Uterus (tissue), 4 donors: ENCODE results near the gene POU2F1. TPM values are rescaled to one million over a fixed set of nuclear protein-coding genes. Genes with fewer than 3 reads are reported as not detected.

Experiments used
- DNase-seq, 2 donors: peaks; one replicate each; pipeline ENCODE4 v3.0.0-alpha.2; 2019 to 2020
- H3K27ac ChIP-seq, 2 donors: fragments of 200-600 bp; sonication (generic); 1 replicate in 1 of 2; 2 replicates in 1 of 2; pipeline ENCODE4 v1.5.1; 2016 to 2018
- H3K27me3 ChIP-seq, 2 donors: fragments of 200-600 bp; sonication (generic); one replicate each; pipeline ENCODE4 v1.5.1; 2018 to 2019; ENCODE audit warnings: control low read depth in 1 of 2
- H3K36me3 ChIP-seq, 2 donors: fragments of 200-600 bp; sonication (generic); one replicate each; pipeline ENCODE4 v1.5.1; 2019; ENCODE audit warnings: control low read depth in 1 of 2
- H3K4me1 ChIP-seq, 2 donors: fragments of 200-600 bp; sonication (generic); one replicate each; pipeline ENCODE4 v1.5.1; 2018 to 2019; ENCODE audit warnings: control low read depth in 1 of 2
- H3K4me3 ChIP-seq, 2 donors: fragments of 200-600 bp; sonication (generic); 1 replicate in 1 of 2; 2 replicates in 1 of 2; pipeline ENCODE4 v1.5.1; 2018 to 2019; ENCODE audit warnings: mild to moderate bottlenecking in 1 of 2
- H3K9me3 ChIP-seq, 2 donors: fragments of 200-600 bp; sonication (generic); one replicate each; pipeline ENCODE4 v1.5.1; 2019; ENCODE audit warnings: control low read depth in 1 of 2
- POLR2A ChIP-seq, 2 donors: fragments of 450-650 bp; IDR thresholded peaks; one replicate each; pipeline ENCODE4 v1.6.1; 2016; ENCODE audit warnings: antibody characterized with exemption in 2 of 2, mild to moderate bottlenecking in 1 of 2, moderate library complexity in 1 of 2
- intact Hi-C: fragments of 100-400 bp; cut with DNase I; formaldehyde crosslinking; loops from one replicate; pipeline ENCODE4 v1.15.1; 2023; ENCODE audit warnings: low total_unique reads
- total RNA-seq, 4 donors: library from RNA; depleted of rRNA in 3 of 4; stranded (reverse); fragments of >200 nt in 3 of 4; gene quantifications; one replicate each; pipeline versions ENCODE4 v1.1.0 to v1.2.4, GENCODE V29; 2014 to 2023
- TF ChIP-seq, protein P1 (sequence below), 4 experiments: fragments of 200-600 bp in 2 of 4; fragments of 450-650 bp in 2 of 4; sonication (generic) in 2 of 4; IDR thresholded peaks; one replicate each; pipeline ENCODE4 v1.5.1; 2016 to 2019; ENCODE audit warnings: antibody characterized with exemption in 4 of 4, mild to moderate bottlenecking in 2 of 4, moderate library complexity in 1 of 4
- donor health status: DM: yes; HTN: yes; CAD: no.

Gene POU2F1
- total RNA-seq, 4 donors from 2014 or later = 9.7 to 50.8 (median 32.2) TPM

DNA sequence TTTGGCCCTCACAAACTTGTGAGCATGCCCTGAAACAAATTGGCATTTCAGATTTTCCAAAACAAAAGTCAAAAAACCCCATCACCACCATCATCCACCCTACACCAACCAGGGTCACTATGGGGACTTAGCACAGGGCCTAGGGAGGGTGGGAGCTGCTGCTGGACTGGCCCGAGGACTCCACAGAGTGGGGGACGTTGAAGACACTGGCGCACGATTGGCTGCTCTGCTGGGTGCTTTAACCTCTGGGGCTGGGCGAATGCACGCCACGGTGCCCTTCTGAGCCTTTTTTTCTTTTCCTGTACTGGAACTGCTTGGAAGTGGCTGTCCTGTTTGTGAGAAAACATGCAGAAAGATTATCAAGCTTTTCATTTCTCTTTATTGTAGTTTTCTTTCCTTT is 204.8 kb downstream of the POU2F1 start:
- intact Hi-C loops = no loop called here
- Histone ChIP-seq H3K4me3 (no peak overlapping the region), H3K27me3 (no peaks in the 10 kb centered on the region), H3K36me3 (no peaks in the 10 kb centered on the region), H3K4me1 (no peaks in the 10 kb centered on the region), H3K9me3 (no peaks in the 10 kb centered on the region), H3K27ac (no peak overlapping the region)
- TF ChIP-seq, protein P1, sequence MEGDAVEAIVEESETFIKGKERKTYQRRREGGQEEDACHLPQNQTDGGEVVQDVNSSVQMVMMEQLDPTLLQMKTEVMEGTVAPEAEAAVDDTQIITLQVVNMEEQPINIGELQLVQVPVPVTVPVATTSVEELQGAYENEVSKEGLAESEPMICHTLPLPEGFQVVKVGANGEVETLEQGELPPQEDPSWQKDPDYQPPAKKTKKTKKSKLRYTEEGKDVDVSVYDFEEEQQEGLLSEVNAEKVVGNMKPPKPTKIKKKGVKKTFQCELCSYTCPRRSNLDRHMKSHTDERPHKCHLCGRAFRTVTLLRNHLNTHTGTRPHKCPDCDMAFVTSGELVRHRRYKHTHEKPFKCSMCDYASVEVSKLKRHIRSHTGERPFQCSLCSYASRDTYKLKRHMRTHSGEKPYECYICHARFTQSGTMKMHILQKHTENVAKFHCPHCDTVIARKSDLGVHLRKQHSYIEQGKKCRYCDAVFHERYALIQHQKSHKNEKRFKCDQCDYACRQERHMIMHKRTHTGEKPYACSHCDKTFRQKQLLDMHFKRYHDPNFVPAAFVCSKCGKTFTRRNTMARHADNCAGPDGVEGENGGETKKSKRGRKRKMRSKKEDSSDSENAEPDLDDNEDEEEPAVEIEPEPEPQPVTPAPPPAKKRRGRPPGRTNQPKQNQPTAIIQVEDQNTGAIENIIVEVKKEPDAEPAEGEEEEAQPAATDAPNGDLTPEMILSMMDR (IDR thresholded peaks at IDR 0.05) = no peak
- TF ChIP-seq POLR2A (IDR thresholded peaks at IDR 0.05) = no peak
- DNase-seq = no peak

DNA sequence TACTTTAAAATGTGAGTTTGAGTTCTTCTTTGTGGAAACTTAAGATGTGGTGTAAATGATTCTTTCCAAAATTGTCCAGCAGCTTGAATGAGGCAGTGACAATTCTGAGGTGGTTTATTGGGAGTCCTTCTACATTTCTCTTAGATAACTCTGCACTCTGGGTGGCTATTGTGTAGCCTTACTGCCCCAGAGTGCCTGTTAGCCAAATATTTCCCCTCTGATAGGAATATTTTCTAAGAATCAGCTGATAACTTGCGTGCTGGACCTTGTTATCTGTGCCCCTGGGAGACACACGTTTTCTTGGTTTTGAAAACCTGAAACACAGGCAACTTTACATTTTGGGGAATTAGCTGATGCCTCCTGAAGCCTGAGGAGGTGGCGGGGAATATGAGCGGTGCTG is 206.0 kb downstream of the POU2F1 start:
- DNase-seq = no peak
- Histone ChIP-seq H3K9me3 (no peaks in the 10 kb centered on the region), H3K36me3 (no peaks in the 10 kb centered on the region), H3K27me3 (no peaks in the 10 kb centered on the region), H3K27ac (no peak overlapping the region), H3K4me3 (no peak overlapping the region), H3K4me1 (no peaks in the 10 kb centered on the region)
- intact Hi-C loops = no loop called here
- TF ChIP-seq, protein P1 (IDR thresholded peaks at IDR 0.05) = no peak
- TF ChIP-seq POLR2A (IDR thresholded peaks at IDR 0.05) = no peak

DNA sequence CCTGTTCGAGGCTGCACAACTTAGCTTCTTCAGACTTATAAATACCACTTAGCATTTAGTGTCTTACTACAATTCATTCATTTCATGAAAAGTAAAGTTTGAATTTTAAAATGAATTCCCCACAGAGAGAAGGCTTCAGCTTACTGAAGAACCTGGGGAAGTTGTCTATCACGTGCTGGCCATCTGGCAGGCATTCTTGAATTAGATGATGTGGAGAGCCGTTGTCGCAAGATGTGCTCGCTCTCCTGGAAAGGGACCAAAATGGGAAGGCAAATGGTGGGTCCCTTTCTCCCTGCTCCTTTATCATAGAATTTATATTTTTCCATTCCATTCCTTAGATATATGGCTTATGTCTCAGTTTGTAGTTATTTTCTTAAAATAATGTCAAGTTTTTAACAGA is 207.2 kb downstream of the POU2F1 start:
- no peaks in the 10 kb centered on the region for H3K4me1 ChIP-seq
- TF ChIP-seq, protein P1 (IDR thresholded peaks at IDR 0.05) = no peak
- no peak for DNase-seq
- H3K4me3 ChIP-seq = no peak overlapping the region
- intact Hi-C loops = no loop called here
- H3K27me3 ChIP-seq = no peaks in the 10 kb centered on the region
- no peaks in the 10 kb centered on the region for H3K9me3 ChIP-seq
- H3K27ac ChIP-seq = peak overlapping the region; percentile 22 to 31
- H3K36me3 ChIP-seq = no peaks in the 10 kb centered on the region

DNA sequence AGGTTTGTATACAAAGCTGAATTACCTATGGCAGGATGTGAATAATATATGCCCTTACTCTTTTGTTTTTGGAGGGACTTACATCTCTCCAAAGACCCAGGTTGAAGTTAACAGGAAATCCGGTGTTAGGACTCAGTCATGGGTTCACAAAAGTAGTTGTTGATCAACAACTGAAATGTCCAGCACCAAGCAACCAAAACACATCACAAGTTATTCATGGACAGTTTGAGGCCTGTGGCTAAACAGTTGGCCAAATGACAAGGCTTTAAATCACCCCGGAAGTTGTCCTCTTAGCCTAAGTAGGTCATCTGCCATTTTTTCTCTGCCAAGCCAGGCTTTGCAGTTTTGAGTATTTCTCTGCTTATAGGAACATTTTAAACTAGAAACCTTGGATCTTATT is 207.7 kb downstream of the POU2F1 start:
- H3K9me3 ChIP-seq = no peaks in the 10 kb centered on the region
- H3K27ac ChIP-seq = peak overlapping the region; percentile 22 to 31
- no peaks in the 10 kb centered on the region for H3K4me1 ChIP-seq
- DNase-seq = no peak
- H3K36me3 ChIP-seq = no peaks in the 10 kb centered on the region
- H3K4me3 ChIP-seq = no peak overlapping the region
- intact Hi-C loops = no loop called here
- TF ChIP-seq POLR2A (IDR thresholded peaks at IDR 0.05) = no peak
- H3K27me3 ChIP-seq = no peaks in the 10 kb centered on the region

DNA sequence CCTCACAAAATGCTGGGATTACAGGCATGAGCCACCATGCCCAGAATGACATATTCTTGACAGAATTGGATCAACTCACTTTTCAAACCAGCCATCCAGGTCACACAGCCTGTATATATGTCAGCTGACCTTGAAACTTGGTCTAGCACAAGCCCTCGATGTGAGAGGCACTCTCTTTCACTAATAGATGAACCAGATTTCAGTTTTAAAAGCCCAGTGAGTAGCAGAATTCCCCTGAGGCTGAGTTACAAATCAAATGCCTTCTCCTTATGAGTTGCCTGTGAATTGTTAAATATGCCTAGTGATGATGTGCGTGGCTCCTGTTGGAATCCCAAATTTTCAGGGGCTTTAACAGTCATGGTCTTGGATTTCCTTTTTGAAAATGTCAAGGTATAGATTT is 208.9 kb downstream of the POU2F1 start:
- intact Hi-C loops = no loop called here
- H3K4me1 ChIP-seq = no peaks in the 10 kb centered on the region

DNA sequence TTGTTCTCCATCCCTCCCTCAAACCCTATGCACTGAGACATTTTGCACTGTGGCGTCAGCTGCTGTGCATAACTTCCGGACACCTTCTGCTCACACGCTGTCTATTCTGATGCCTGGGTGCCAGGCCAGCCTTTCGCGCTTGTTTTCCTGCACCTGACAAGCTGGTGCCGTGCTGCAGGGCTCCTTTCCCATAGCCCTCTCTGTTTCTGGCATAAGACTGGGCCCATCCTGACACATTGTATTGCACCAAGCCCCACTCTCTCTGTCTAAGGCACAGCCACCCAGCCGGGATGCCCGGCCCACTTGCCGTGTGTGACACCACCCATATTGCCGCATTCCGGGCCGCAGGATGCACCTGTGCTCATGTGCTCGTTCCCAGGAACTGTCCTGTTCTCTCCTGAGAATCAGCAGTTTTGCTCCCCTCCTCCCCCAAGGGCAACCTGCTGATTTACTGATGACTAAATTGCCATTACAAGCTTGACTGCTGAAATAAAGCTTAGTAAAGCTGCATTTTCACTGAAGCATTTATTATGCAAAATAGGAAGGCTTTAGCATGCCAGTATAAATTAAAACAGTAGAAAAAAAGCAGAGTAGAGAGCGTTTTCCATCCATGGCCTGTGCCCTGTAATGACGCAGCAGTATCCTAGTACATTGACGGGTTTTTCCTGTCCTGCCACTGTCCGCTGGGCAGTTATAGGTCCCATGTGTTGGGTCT is 209.6 kb downstream of the POU2F1 start:
- intact Hi-C loops = no loop called here
- Histone ChIP-seq H3K4me1 (no peaks in the 10 kb centered on the region), H3K27me3 (no peaks in the 10 kb centered on the region), H3K9me3 (no peaks in the 10 kb centered on the region), H3K36me3 (no peaks in the 10 kb centered on the region), H3K27ac (no peak overlapping the region), H3K4me3 (no peak overlapping the region)
- DNase-seq = no peak
- no peak for TF ChIP-seq POLR2A (IDR thresholded peaks at IDR 0.05)
- TF ChIP-seq, protein P1 (IDR thresholded peaks at IDR 0.05) = no peak

More for the DNA sequence above, 208.9 kb downstream of the POU2F1 start:
- H3K9me3 ChIP-seq = no peaks in the 10 kb centered on the region
- TF ChIP-seq POLR2A (IDR thresholded peaks at IDR 0.05) = no peak
- no peak overlapping the region for H3K27ac ChIP-seq
- DNase-seq = no peak
- no peaks in the 10 kb centered on the region for H3K36me3 ChIP-seq
- H3K4me3 ChIP-seq = no peak overlapping the region
- no peaks in the 10 kb centered on the region for H3K27me3 ChIP-seq
